Measurements from ENCODE around the gene DLG2.

DLG2 gene

GRCh38 chr11:84097186-84097585 lies 1530.0 kb downstream of the DLG2 start:
- TF ChIP-seq EZH2 (optimal IDR thresholded peaks at IDR 0.05; ENCODE audit: low read depth, low read length) (no peak), EZH2phosphoT487 (IDR thresholded peaks at IDR 0.05; ENCODE audit: low read length) (no peak), CTCF (IDR thresholded peaks at IDR 0.05; ENCODE audit: low read length) (no peak)
- no peak overlapping the region for H3K27ac ChIP-seq (ENCODE audit: low read length)
- H3K4me3 ChIP-seq (ENCODE audit: low read length), result no peak overlapping the region
- no peaks in the 10 kb centered on the region for H3K9me3 ChIP-seq (replicated peaks; ENCODE audit: insufficient read depth, low read length)
- no peaks in the 10 kb centered on the region for H3K27me3 ChIP-seq (replicated peaks; ENCODE audit: insufficient read depth, low read length)
- H3K4me2 ChIP-seq (ENCODE audit: low read depth, low read length), result no peak overlapping the region
- no peak for DNase-seq
- H2AFZ ChIP-seq (ENCODE audit: low read length), result no peak overlapping the region
- H3F3A ChIP-seq (ENCODE audit: insufficient read depth, low read length), result no peaks in the 10 kb centered on the region
- no peaks in the 10 kb centered on the region for H3K36me3 ChIP-seq (replicated peaks; ENCODE audit: insufficient read depth, low read length)
- no peaks in the 10 kb centered on the region for H3K9me2 ChIP-seq (replicated peaks; ENCODE audit: insufficient read depth, low read length)
- H3K4me1 ChIP-seq (ENCODE audit: low read length), result no peaks in the 10 kb centered on the region
- no peak overlapping the region for H3K9ac ChIP-seq (ENCODE audit: low read length)
- H3K79me2 ChIP-seq (ENCODE audit: low read length), result no peaks in the 10 kb centered on the region
- no peaks in the 10 kb centered on the region for H4K20me1 ChIP-seq (ENCODE audit: insufficient read depth, low read length)

- H3K4me3 ChIP-seq (ENCODE audit: low read length), result no peak overlapping the region
- no peaks in the 10 kb centered on the region for H3K9me2 ChIP-seq (replicated peaks; ENCODE audit: insufficient read depth, low read length)
Observed at GRCh38 chr11:84091212-84091986, 1535.7 kb downstream of the DLG2 start.

GRCh38 chr11:84089072-84090057 lies 1537.8 kb downstream of the DLG2 start:
- H3K79me2 ChIP-seq (ENCODE audit: low read length), result no peaks in the 10 kb centered on the region
- no peaks in the 10 kb centered on the region for H3K9me3 ChIP-seq (replicated peaks; ENCODE audit: insufficient read depth, low read length)
- no peak overlapping the region for H3K4me2 ChIP-seq (ENCODE audit: low read depth, low read length)
- H3K36me3 ChIP-seq (replicated peaks; ENCODE audit: insufficient read depth, low read length), result no peaks in the 10 kb centered on the region
- H3K27ac ChIP-seq (ENCODE audit: low read length), result no peak overlapping the region
- H3K27me3 ChIP-seq (replicated peaks; ENCODE audit: insufficient read depth, low read length), result no peaks in the 10 kb centered on the region
- H3K9ac ChIP-seq (ENCODE audit: low read length), result no peak overlapping the region
- H3K9me2 ChIP-seq (replicated peaks; ENCODE audit: insufficient read depth, low read length), result no peaks in the 10 kb centered on the region
- no peaks in the 10 kb centered on the region for H4K20me1 ChIP-seq (ENCODE audit: insufficient read depth, low read length)
- H3F3A ChIP-seq (ENCODE audit: insufficient read depth, low read length), result no peaks in the 10 kb centered on the region
- no peak overlapping the region for H3K4me3 ChIP-seq (ENCODE audit: low read length)
- DNase-seq, result no peak
- H2AFZ ChIP-seq (ENCODE audit: low read length), result no peak overlapping the region
- no peaks in the 10 kb centered on the region for H3K4me1 ChIP-seq (ENCODE audit: low read length)
- TF ChIP-seq CTCF (IDR thresholded peaks at IDR 0.05; ENCODE audit: low read length) (no peak), EZH2phosphoT487 (IDR thresholded peaks at IDR 0.05; ENCODE audit: low read length) (no peak), EZH2 (optimal IDR thresholded peaks at IDR 0.05; ENCODE audit: low read depth, low read length) (no peak)

More at GRCh38 chr11:84091212-84091986, 1535.7 kb downstream of the DLG2 start:
- H3K36me3 ChIP-seq (replicated peaks; ENCODE audit: insufficient read depth, low read length), result no peaks in the 10 kb centered on the region
- H3K4me2 ChIP-seq (ENCODE audit: low read depth, low read length), result no peak overlapping the region
- H3K79me2 ChIP-seq (ENCODE audit: low read length), result no peaks in the 10 kb centered on the region
- no peak overlapping the region for H3K27ac ChIP-seq (ENCODE audit: low read length)
- H3K27me3 ChIP-seq (replicated peaks; ENCODE audit: insufficient read depth, low read length), result no peaks in the 10 kb centered on the region
- DNase-seq, result no peak
- H3K4me1 ChIP-seq (ENCODE audit: low read length), result no peaks in the 10 kb centered on the region
- no peaks in the 10 kb centered on the region for H3F3A ChIP-seq (ENCODE audit: insufficient read depth, low read length)
- no peak for TF ChIP-seq EZH2 (optimal IDR thresholded peaks at IDR 0.05; ENCODE audit: low read depth, low read length)
- no peak for TF ChIP-seq EZH2phosphoT487 (IDR thresholded peaks at IDR 0.05; ENCODE audit: low read length)
- no peak for TF ChIP-seq CTCF (IDR thresholded peaks at IDR 0.05; ENCODE audit: low read length)
- no peak overlapping the region for H3K9ac ChIP-seq (ENCODE audit: low read length)
- H2AFZ ChIP-seq (ENCODE audit: low read length), result no peak overlapping the region
- no peaks in the 10 kb centered on the region for H3K9me3 ChIP-seq (replicated peaks; ENCODE audit: insufficient read depth, low read length)
- no peaks in the 10 kb centered on the region for H4K20me1 ChIP-seq (ENCODE audit: insufficient read depth, low read length)

Measured in MM.1S (cell line).